Fibroblast of skin of left biceps (primary cell): ENCODE results near the gene SH3BP4.
"Not testable (repeated sequence)": the region's sequence is repeated elsewhere in the genome, so short reads cannot be mapped to it uniquely, and the experiment has no call there.

ENCODE experiments used
- DNase-seq, 2 experiments: peaks; one replicate each; pipeline ENCODE4 v3.0.0-alpha.2; 2013; ENCODE audit warnings: low read depth in 2 of 2

SH3BP4 gene

GRCh38 chr2:235052514-235053354 lies 100.9 kb downstream of the SH3BP4 start:
- no peak for DNase-seq

- no peak for DNase-seq
Measured at GRCh38 chr2:235053651-235054050, 101.8 kb downstream of the SH3BP4 start.

- no peak for DNase-seq
Measured at GRCh38 chr2:235054475-235054874, 102.7 kb downstream of the SH3BP4 start.

GRCh38 chr2:235054919-235055318 lies 103.1 kb downstream of the SH3BP4 start:
- no peak for DNase-seq

GRCh38 chr2:235055891-235056516 lies 104.2 kb downstream of the SH3BP4 start:
- DNase-seq = no peak

- no peak for DNase-seq
Measured at GRCh38 chr2:235056768-235057167, 105.0 kb downstream of the SH3BP4 start.

GRCh38 chr2:235057616-235058015 lies 105.8 kb downstream of the SH3BP4 start:
- not testable (repeated sequence) for DNase-seq

- no peak for DNase-seq
Measured at GRCh38 chr2:235059161-235059560, 107.3 kb downstream of the SH3BP4 start.

- no peak for DNase-seq
Measured at GRCh38 chr2:235061656-235062055, 109.8 kb downstream of the SH3BP4 start.

- DNase-seq = no peak
Measured at GRCh38 chr2:235063471-235063961, 111.7 kb downstream of the SH3BP4 start.

- no peak for DNase-seq
Measured at GRCh38 chr2:235064976-235065375, 113.2 kb downstream of the SH3BP4 start.

- DNase-seq = no peak
Measured at GRCh38 chr2:235066490-235066889, 114.7 kb downstream of the SH3BP4 start.

- no peak for DNase-seq
Measured at GRCh38 chr2:235066895-235067294, 115.1 kb downstream of the SH3BP4 start.

- no peak for DNase-seq
Measured at GRCh38 chr2:235068701-235069100, 116.9 kb downstream of the SH3BP4 start.

- DNase-seq = no peak
Measured at GRCh38 chr2:235070063-235070706, 118.4 kb downstream of the SH3BP4 start.

GRCh38 chr2:235073868-235074413 lies 122.1 kb downstream of the SH3BP4 start:
- DNase-seq = no peak

- DNase-seq = no peak
Measured at GRCh38 chr2:235077046-235077445, 125.2 kb downstream of the SH3BP4 start.

- DNase-seq = no peak
Measured at GRCh38 chr2:235078182-235078581, 126.4 kb downstream of the SH3BP4 start.

- no peak for DNase-seq
Measured at GRCh38 chr2:235078914-235079472, 127.2 kb downstream of the SH3BP4 start.

- no peak for DNase-seq
Measured at GRCh38 chr2:235080101-235080500, 128.3 kb downstream of the SH3BP4 start.

- DNase-seq = no peak
Measured at GRCh38 chr2:235082578-235083338, 130.9 kb downstream of the SH3BP4 start.
